NCI-H510A treated with DMSO at 0.1 percent for 48 hours (cell line): ENCODE data around the gene MFGE8.

ENCODE experiments used
- DNase-seq: peaks from one replicate; lab custom pipeline; 2025; lab: John Stamatoyannopoulos, UW

Gene MFGE8

GRCh38 chr15:88900309-88900981, 12.7 kb downstream of the MFGE8 start:
- no peak for DNase-seq

- no peak for DNase-seq
Observed at GRCh38 chr15:88899251-88899650, 13.9 kb downstream of the MFGE8 start.

DNA sequence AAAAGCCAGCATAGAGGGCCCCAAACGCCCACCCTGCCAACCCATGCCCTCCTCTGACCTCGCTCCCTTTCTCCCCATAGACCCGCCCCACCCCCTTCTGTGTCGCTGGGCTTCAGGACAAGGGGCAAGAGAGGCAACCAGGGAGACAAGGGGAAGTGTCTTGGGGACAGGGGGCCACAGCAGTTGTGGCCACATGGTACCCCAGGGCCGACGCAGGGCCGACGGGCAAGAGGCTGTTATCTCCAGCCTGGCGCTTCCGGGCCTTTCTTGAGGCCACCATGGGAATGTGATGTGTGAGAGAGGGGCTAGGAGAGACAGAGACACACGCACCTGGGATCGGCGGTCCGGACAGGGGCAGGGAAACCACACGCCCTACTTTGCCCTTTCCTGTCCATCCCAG, 14.4 kb downstream of the MFGE8 start:
- no peak for DNase-seq

DNA sequence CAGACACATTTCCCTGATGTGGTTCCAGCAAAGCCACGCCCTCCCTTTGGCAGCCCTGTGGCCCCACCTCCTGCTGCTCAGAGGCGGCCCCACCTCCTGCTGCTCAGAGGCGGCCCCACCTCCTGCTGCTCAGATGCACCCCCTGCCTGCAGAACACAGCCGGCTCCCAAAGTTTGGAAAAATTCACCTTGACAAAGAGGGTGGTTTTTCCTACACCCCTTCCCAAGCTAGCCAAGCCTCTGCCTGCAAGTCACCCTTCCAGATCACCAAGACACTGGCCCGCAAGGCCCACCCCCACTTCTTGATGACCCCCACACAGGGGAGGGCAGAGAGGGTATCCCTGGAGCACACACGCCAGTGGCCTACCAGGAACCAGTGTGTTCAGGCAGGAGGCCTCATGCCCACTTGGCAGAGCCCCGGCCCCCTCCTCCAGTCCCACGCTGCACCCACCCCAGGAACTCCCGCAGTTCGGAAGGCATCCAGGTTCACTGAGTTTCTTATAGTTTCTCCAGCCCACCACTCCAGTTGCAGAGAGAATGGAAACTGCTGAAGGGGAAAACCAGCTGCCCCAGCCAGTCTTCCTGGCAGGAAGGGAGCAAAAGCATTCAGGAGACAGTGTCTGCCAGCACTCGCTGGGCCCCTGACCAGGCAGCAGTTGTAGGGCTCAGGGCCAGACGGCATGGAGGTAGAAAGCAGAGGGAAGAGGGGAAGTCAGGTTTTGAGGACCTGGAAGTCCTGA, 15.6 kb downstream of the MFGE8 start:
- DNase-seq, result peak; percentile 20

DNA sequence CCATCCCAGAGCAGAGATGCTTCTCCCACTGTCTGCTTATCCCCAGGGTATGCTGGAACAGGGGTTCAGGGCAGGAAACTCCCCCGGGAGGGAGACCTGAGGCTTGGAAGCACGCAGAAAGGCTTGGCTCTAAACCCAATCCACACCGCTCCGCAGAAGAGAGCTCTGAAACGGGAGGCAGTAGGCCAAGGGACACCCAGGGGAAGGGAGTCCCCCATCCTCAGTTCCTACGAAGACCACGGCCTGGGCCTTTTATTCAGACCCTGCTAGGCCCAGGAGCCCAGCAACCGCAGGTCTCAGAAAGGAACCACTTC, 16.1 kb downstream of the MFGE8 start:
- no peak for DNase-seq

- no peak for DNase-seq
Observed at GRCh38 chr15:88896333-88897033, 16.7 kb downstream of the MFGE8 start.

DNA sequence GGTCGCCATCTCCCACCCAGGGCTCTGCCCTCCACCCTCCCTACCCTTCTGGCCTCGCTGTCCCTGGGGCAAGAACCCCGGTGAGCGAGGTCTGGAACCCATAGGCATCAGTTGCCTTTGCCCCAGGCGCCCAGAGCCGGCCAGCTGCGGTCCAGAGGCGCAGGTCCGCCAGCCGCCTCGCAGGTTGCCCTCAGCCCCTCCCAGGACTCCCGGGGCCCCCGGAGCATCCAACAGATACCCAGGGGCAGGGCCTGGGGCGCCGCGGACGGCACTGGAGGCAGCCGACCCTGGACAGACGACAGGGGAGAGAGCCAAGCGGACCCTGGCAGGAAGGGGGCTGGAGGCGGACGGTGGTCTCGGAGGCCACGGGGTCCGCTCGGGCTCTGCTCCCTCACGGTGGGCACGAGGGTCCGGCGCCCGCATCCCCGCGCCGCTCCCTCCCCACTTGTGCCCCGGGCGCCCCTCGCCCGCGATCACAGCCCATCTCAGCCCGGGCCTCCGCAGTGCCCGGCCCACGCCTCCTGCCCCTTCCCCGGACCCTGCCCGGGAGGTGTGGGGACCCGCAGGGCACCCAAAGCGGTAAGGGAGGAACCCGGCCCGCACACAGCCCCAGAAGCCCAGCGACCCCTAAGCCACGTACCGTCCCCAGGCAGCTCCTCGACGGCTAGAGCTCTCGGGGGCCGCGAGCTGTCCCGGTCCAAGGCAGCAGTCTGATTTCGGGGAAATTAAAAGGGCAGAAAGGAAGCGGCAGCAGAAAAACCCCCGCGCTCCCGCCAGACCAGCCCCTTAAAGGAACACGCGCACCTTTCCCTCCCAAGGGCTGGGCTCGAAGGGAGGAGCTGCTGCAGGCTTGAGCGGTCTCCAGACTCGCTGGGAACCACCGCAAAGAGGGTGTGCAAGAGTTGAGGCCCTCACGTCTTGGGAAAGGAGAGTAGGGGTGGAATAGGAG, 18.1 kb downstream of the MFGE8 start, which contains the start of gene HAPLN3:
Gene HAPLN3 (minus strand): TSS at position 726 of the 949 bp plus-strand sequence. CDS start 8,246 bp downstream, outside the sequence.
- no peak for DNase-seq

DNA sequence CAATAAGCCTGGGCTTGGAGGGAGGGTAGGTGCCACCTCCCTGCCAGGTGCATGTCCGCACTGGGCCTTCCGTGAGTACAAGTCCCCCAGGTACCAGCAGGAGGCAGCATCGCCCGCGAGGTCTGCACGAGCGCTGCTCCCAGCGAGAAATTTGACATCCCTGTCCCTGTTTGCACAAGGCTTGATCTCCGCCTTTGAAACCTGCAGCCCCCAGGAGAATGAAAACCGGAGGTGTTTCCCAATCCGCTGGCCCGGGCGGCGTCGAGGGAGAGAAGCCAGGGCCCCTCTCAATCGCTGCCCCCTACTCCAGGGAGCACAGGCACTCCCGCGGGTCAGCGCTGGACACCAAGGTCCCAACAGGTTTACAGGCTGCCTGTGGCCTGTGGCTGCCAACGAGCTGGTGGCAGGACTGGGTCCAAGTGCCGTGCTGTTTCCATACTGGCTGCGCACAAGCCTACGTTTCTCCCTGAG, 18.8 kb downstream of the MFGE8 start:
- peak; percentile 16 for DNase-seq

GRCh38 chr15:88891540-88892254, 21.5 kb downstream of the MFGE8 start:
- DNase-seq, result no peak

DNA sequence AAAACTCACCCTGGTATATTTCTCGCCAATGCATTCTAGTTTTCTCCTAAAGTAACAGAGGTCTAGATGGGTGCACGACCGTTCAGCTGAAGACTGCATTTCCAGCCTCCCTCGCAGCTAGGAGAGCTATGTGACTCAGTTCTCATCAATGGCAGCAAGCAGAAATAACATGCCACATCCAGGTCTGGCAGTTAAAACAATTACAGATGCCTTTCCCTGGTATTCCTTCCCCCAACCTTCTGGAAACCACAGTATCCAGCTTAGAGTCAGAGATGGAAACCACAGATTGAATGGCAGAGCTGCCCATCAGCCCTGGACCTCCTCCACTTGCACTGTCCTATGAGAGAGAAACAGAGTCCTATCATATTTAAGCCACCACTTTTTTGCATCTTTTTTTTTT, 22.7 kb downstream of the MFGE8 start:
- DNase-seq, result no peak

GRCh38 chr15:88888719-88889118, 24.5 kb downstream of the MFGE8 start:
- DNase-seq, result no peak

- DNase-seq, result no peak
Observed at GRCh38 chr15:88887068-88887580, 26.1 kb downstream of the MFGE8 start.

- no peak for DNase-seq
Observed at GRCh38 chr15:88882785-88883184, 30.4 kb downstream of the MFGE8 start.

DNA sequence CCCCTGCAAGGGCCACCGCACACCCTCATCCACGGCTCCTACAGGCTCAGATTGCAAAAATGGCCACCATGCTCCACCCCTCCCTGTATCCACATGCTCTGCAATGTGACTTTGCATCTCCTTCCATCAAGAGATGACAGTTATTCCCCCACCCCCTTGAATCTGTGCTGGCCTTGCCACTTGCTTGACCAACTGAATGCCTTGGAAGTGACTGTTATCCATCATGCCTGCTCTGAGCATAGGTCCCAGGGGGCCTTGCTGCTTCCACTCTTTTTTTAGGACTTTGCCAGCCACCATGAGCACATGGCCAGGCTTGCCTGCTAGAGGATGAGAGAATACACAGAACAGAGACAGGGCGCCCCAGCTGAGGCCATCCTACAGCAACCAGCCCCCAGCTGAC, 31.4 kb downstream of the MFGE8 start:
- no peak for DNase-seq

- no peak for DNase-seq
Observed at GRCh38 chr15:88880944-88881740, 32.0 kb downstream of the MFGE8 start.

DNA sequence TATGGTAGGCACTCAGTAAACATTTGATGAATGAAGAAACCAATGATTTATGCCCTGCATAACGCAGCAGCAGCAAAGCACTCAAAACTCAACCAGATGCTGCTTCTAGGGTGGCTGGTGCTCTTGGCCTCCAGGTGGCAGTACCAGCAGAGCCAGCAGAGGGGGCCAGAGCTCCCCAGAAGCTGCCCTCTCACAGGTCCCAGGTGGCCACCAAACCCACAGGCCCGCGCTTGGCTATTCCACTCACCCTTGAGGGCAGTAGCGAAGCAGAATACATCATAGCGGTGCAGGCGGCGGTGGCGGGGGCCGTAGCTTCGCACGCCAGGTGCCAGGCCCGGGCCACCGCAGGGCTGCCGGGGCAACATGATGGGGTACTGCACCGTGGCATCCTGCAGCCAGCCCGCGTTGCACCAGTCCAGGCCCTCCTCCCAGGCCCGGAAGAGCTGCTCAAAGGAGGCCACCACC, 34.4 kb downstream of the MFGE8 start:
- peak; percentile 22 for DNase-seq

GRCh38 chr15:88877906-88878305, 35.3 kb downstream of the MFGE8 start:
- no peak for DNase-seq

GRCh38 chr15:88877415-88877814, 35.8 kb downstream of the MFGE8 start:
- DNase-seq, result no peak

DNA sequence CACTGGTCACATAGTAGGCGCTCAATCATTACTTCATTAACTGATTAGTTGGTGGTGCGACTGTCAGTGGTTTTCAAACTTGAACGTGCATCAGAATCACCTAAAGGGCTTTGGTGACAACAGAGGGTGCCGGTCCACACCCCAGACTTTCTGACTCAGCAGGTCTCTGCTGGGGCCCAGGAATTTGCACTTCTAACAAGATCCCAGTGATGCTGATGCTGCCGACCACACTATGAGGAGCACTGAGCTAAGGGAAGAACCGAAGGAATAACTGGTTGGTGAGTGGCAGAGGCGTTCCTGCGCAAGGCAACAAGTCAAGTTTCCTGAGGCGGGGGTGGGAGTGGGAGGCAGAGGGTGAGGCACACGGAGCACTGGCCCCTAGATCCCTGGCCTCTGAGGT, 36.6 kb downstream of the MFGE8 start:
- DNase-seq, result no peak

DNA sequence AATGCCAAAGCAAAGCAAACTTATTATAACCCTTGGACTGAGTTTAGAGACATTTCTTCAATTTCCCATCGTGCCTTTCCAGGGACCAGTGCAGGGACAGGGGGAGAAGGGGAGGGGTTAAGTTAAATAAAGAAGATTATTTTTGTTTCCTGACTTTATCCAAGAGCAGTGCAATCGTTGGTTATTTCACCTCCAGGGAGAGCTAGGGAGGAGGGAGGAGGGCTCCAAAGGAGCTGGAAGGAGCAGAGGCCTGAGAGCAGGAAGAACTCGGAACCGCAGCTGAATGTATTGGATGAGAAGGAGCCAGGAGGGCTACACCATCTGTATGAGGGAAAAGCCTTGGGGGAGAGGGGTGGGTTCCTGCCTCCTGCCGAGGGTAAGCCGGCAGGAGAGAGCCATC, 38.5 kb downstream of the MFGE8 start:
- DNase-seq, result no peak
